Measurements from ENCODE around the gene KRTAP24-1.

Gene KRTAP24-1

GRCh38 chr21:30232011-30232410, 50.7 kb downstream of the KRTAP24-1 start:
- DNase-seq (ENCODE audit: low read depth), result no peak
- no peak overlapping the region for H3K4me3 ChIP-seq (ENCODE audit: control insufficient read depth, low read depth, low read length)

More at GRCh38 chr21:30232011-30232410, 50.7 kb downstream of the KRTAP24-1 start:
- no peak for TF ChIP-seq CTCF (IDR thresholded peaks at IDR 0.05; ENCODE audit: control insufficient read depth, insufficient read depth, low read depth, low read length, missing control alignments)
